ENCODE results near the gene GOLGA3.
A peak's percentile ranks its signal among the peaks of the same experiment; 100 is the strongest.
"Not testable (repeated sequence)": the region's sequence is repeated elsewhere in the genome, so short reads cannot be mapped to it uniquely, and the experiment has no call there.

GOLGA3 gene

GRCh38 chr12:132773077-132773955, 55.4 kb downstream of the GOLGA3 start:
- FAIRE-seq (no peak), DNase-seq (ENCODE audit: insufficient read length, low spot score) (no peak)
- no peak for TF ChIP-seq POLR2A (IDR thresholded peaks at IDR 0.05; ENCODE audit: low read depth, low read length)

GRCh38 chr12:132772606-132773005, 56.1 kb downstream of the GOLGA3 start:
- FAIRE-seq (no peak), DNase-seq (ENCODE audit: insufficient read length, low spot score) (no peak)
- no peak for TF ChIP-seq POLR2A (IDR thresholded peaks at IDR 0.05; ENCODE audit: low read depth, low read length)

- DNase-seq (ENCODE audit: insufficient read length, low spot score): no peak
- FAIRE-seq: no peak
- no peak for TF ChIP-seq POLR2A (IDR thresholded peaks at IDR 0.05; ENCODE audit: low read depth, low read length)
Observed at GRCh38 chr12:132771126-132771838, 57.4 kb downstream of the GOLGA3 start.

DNA sequence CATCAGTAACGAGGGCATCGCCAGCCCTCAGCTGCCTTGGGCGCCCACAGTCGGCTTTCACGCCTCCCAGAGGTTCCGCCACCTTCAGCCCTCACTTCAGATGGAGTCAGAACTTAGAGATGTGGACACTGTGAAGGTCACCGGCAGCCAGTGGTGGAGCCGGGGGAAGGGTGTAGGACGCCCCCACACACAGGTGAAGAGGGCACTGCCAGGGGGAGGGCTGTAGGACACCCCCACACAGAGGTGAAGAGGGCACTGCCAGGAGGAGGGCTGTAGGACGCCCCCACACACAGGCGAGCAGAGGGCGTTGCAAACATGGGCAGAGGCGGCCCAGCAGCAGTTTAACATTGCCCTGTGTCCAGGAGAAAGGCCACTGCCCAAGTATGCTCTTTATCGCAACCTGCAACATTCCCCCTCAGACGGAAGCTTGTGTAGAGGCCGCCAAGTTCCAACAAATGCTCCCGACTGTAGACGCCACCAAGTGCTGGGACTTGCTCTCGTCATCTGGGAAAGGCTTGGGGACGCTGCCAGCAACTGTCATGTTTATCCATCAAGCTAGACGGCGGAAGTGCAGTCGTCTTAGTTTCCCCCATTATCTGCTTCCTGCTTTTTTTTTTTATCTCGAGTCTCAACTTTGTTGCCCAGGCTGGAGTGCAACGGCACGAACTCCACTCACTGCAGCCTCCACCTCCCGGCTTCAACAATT, 62.1 kb downstream of the GOLGA3 start:
- no peak for DNase-seq (ENCODE audit: insufficient read length, low spot score)
- FAIRE-seq: no peak
- no peak for TF ChIP-seq POLR2A (IDR thresholded peaks at IDR 0.05; ENCODE audit: low read depth, low read length)

DNA sequence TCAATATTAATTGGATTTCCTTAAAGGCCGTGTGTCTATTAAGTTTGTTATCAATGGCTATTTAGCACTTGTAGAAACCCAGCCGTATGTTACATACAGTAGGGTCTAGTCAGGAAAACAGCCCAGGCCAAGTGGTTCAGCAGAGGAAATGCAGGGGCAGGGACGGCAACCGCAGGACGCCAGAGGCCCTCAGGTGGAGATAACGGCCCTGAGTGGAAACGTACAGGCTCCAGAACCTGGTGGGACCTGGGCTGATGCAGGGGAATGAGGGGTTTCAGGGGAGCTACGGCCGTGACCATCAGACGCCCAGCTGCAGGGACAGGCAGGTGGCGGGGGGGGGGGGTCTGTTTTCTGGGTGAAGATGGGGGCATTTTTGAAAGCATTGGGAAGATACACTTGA, 63.3 kb downstream of the GOLGA3 start:
- FAIRE-seq (no peak), DNase-seq (ENCODE audit: insufficient read length, low spot score) (no peak)

DNA sequence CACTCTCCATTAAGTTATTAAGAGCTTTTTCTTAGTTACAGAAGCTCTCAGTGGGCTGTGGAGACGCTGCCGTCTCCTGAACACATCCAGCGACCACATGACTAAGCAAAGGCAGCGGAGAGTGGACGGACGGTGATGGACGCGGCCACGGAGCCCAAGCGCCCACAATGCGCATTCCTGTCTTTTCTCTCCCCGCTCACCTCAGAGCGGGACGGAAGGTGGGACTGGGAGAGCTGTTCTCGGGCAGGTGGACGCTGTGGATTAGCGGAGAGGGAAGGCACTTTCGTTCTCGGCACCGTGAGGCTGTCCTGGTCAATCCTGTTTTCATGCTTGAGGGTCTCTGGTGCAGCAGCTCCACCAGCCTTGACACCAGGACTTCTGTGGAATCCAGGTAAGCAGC, 64.4 kb downstream of the GOLGA3 start:
- no peak for TF ChIP-seq POLR2A (IDR thresholded peaks at IDR 0.05; ENCODE audit: low read depth, low read length)
- DNase-seq (ENCODE audit: insufficient read length, low spot score) (no peak), FAIRE-seq (no peak)

More for the DNA sequence above, 63.3 kb downstream of the GOLGA3 start:
- TF ChIP-seq POLR2A (IDR thresholded peaks at IDR 0.05; ENCODE audit: low read depth, low read length): no peak

- no peak for FAIRE-seq
- peak; percentile 95 for TF ChIP-seq POLR2A (IDR thresholded peaks at IDR 0.05; ENCODE audit: low read depth, low read length)
- DNase-seq (ENCODE audit: insufficient read length, low spot score): peak; percentile 92
Observed at GRCh38 chr12:132761921-132762583, 66.6 kb downstream of the GOLGA3 start.

DNA sequence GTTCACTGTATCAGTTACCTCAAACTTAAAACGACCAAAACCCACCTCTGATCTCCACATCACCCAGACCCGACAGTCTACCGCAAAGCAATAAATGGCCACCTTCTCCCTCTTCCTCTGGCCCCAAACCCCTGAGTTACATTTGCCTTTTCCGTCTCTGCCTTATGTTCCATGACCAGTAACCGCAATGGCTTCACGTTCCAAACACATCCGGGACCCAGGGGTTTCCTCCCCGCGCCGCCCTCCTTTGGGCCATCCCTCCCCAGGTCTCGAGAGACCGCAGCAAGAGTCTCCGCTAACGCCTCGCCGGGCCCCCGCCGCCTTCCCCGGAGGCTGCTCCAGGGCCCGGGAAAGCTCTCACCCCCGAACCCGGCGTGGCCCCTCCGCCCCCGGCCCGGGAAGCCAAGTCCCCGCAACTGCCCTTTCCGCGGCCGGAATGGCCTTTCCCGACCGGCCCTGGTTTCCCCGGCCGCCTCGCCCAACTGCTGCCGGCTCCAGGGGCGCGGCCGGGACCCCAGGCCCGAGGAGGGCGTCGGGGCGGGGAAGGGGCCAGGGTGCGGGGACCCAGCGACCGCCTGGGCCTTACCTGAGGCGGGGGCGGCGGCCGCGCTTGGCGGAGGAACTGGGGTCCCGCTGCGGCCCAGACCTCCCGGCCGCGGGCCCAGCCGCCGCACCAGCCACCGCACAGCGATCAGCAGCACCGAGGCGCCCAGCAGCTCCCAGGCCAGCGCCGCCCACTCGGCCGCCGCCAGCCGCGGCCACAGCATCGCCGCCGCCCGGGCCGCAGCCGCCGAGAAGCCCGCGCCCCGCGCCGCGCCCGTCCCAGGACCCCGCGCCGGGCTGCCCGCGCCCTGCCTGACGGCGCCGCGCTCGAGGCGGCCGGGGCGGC, 67.4 kb downstream of the GOLGA3 start, which contains the start of gene ANKLE2:
Gene ANKLE2, minus strand, starts transcription at position 801 of the 889 bp plus-strand sequence. Its CDS starts 34 bp downstream, at position 767.
- TF ChIP-seq POLR2A (IDR thresholded peaks at IDR 0.05; ENCODE audit: low read depth, low read length): peak; percentile 53; the same call in 1 of the 2 replicates
- no peak for FAIRE-seq
- peak; percentile 69 for DNase-seq (ENCODE audit: insufficient read length, low spot score)

GRCh38 chr12:132759359-132759758, 69.3 kb downstream of the GOLGA3 start:
- FAIRE-seq: no peak
- no peak for DNase-seq (ENCODE audit: insufficient read length, low spot score)
- TF ChIP-seq POLR2A (IDR thresholded peaks at IDR 0.05; ENCODE audit: low read depth, low read length): no peak

DNA sequence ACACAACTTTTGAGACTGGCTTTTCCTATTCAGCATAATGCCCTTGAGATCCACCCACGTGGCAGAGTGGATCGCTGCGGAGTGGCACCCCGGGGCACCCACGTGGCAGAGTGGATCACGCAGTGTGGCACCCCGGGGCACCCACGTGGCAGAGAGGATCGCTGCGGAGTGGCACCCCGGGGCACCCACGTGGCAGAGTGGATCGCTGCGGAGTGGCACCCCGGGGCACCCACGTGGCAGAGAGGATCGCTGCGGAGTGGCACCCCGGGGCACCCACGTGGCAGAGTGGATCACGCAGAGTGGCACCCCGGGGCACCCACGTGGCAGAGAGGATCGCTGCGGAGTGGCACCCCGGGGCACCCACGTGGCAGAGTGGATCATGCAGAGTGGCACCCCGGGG, 69.8 kb downstream of the GOLGA3 start:
- not testable (repeated sequence) for FAIRE-seq

GRCh38 chr12:132754160-132754932, 74.3 kb downstream of the GOLGA3 start:
- DNase-seq (ENCODE audit: insufficient read length, low spot score) (no peak), FAIRE-seq (no peak)
- TF ChIP-seq POLR2A (IDR thresholded peaks at IDR 0.05; ENCODE audit: low read depth, low read length): no peak

More for the DNA sequence above, 69.8 kb downstream of the GOLGA3 start:
- not testable (repeated sequence) for DNase-seq (ENCODE audit: insufficient read length, low spot score)

DNA sequence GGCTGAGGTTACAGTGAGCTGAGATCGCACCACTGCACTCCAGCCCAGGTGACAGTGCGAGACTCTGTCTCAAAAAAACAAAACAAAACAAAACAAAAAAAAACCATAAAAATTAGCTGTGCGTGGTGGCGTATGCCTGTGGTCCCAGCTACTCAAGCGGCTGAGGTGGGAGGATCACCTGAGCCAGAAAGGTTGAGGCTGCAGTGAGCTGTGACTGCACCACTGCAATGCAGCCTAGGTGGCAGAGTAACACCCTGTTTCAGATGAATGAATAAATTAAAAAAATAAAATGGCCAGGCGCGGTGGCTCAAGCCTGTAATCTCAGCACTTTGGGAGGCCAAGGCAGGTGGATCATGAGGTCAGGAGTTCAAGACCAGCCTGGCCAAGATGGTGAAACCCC, 75.0 kb downstream of the GOLGA3 start:
- FAIRE-seq; DNase-seq (ENCODE audit: insufficient read length, low spot score): not testable (repeated sequence)

Measured in H54 (cell line).